GM12878 (cell line): ENCODE measurements around the gene TIAM1.

Experiments used
- ATF7 ChIP-seq: fragments of 450-650 bp; IDR thresholded peaks from 2 replicates; pipeline ENCODE4 v1.6.1; 2016; ENCODE audit warnings: low read depth, mild to moderate bottlenecking
- CTCF ChIP-seq, 3 experiments: IDR thresholded peaks in 2 of 3; conservative IDR thresholded peaks in 1 of 3; 2 replicates each; pipeline ENCODE4 v1.5.1; 2011; ENCODE audit warnings: low read depth in 3 of 3, low read length in 3 of 3, mild to moderate bottlenecking in 3 of 3, control low read depth in 2 of 3, moderate library complexity in 2 of 3, inconsistent platforms in 1 of 3, mixed read lengths in 1 of 3; ENCODE audit not compliant: control insufficient read depth in 2 of 3, insufficient read depth in 1 of 3; ENCODE audit errors: extremely low read depth in 1 of 3
- EZH2 ChIP-seq: IDR thresholded peaks from 2 replicates; pipeline ENCODE4 v1.6.1; 2012; ENCODE audit warnings: low read depth, mild to moderate bottlenecking, control low read depth, inconsistent platforms, low read length, borderline replicate concordance; ENCODE audit not compliant: control insufficient read depth
- NFYB ChIP-seq: IDR thresholded peaks from 2 replicates; pipeline ENCODE4 v1.6.1; 2011; ENCODE audit warnings: low read depth, mild to moderate bottlenecking, low read length, improper control_type of control experiment, moderate library complexity; ENCODE audit not compliant: insufficient read depth
- PML ChIP-seq: IDR thresholded peaks from 2 replicates; pipeline ENCODE4 v1.6.1; 2012; ENCODE audit warnings: low read length, inconsistent platforms
- POLR2A ChIP-seq: IDR thresholded peaks from 2 replicates; pipeline ENCODE4 v1.6.1; 2011; ENCODE audit warnings: low read depth, mild to moderate bottlenecking, low read length
- POLR2AphosphoS5 ChIP-seq: IDR thresholded peaks from 2 replicates; pipeline ENCODE4 v1.6.1; 2011; ENCODE audit warnings: mild to moderate bottlenecking, low read length, inconsistent platforms
- TCF12 ChIP-seq: IDR thresholded peaks from 2 replicates; pipeline ENCODE4 v1.6.1; 2011; ENCODE audit warnings: low read depth, mild to moderate bottlenecking, low read length
- TCF7 ChIP-seq: IDR thresholded peaks from 2 replicates; pipeline ENCODE4 v1.6.1; 2014; ENCODE audit warnings: antibody characterized with exemption, borderline replicate concordance
- USF2 ChIP-seq: IDR thresholded peaks from 2 replicates; pipeline ENCODE4 v1.6.1; 2011; ENCODE audit warnings: low read depth, low read length, improper control_type of control experiment, borderline replicate concordance
- WRNIP1 ChIP-seq: IDR thresholded peaks from 2 replicates; pipeline ENCODE4 v1.6.1; 2011; ENCODE audit warnings: low read depth, low read length, improper control_type of control experiment, borderline replicate concordance
- ZNF384 ChIP-seq: IDR thresholded peaks from 2 replicates; pipeline ENCODE4 v1.6.1; 2012; ENCODE audit warnings: low read depth, mild to moderate bottlenecking, low read length, improper control_type of control experiment, borderline replicate concordance

GRCh38 chr21:31287201-31287600, 56.9 kb downstream of the TIAM1 start:
- TF ChIP-seq CTCF (IDR thresholded peaks at IDR 0.05 in 2 of 3, conservative IDR thresholded peaks at IDR 0.05 in 1 of 3; ENCODE audit: control insufficient read depth in 2 of 3, extremely low read depth in 1 of 3, insufficient read depth in 1 of 3, low read depth in 3 of 3, low read length in 3 of 3): no peak
- TF ChIP-seq ZNF384: no peak
- TF ChIP-seq EZH2: no peak
- no peak for TF ChIP-seq PML
- no peak for TF ChIP-seq TCF12
- no peak for TF ChIP-seq WRNIP1
- no peak for TF ChIP-seq TCF7
- TF ChIP-seq ATF7: no peak
- TF ChIP-seq POLR2AphosphoS5: no peak
- no peak for TF ChIP-seq NFYB
- TF ChIP-seq POLR2A: no peak
- no peak for TF ChIP-seq USF2
